ENCODE data around the gene DHTKD1.
"Not testable (repeated sequence)": the region's sequence is repeated elsewhere in the genome, so short reads cannot be mapped to it uniquely, and the experiment has no call there.

DHTKD1 gene

GRCh38 chr10:12073526-12073925 is 4.8 kb downstream of the DHTKD1 start:
- H3K27ac Mint-ChIP-seq: peak overlapping the region; percentile 87

DNA sequence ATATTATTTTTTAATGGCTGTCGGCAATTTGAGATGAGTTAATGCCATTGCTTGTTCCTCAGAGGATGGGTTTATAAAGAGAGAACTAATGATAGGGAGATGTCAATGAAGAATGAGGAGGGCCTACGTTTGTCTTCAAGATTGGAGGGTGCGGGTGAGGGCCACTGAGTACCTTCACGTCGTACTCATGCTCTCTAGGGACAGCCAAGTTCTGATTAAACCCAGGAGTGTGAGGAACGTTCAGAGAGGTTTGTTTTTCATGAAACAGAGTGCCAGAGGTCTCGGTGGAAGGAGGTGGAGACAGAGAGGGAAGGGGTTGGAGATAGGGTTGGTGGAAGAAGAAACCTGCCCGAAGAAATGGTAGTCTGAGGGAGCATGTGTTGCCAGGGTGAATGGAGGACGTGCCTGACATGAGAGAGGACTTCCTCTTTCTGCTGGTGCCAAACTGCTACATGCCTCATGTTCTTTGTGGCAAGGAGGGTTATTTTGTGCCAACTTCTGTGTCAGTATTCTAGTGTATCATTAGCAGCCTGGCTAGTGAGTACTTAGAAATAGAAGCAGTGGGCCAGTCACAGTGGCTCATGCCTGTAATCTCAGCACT is 8.9 kb downstream of the DHTKD1 start:
- no peak for TF ChIP-seq CTCF (IDR thresholded peaks at IDR 0.05)
- Mint-ChIP-seq H3K9me3 (no peaks in the 10 kb centered on the region), H3K4me1 (peaks cover 4% of the 10 kb centered on the region), H3K27me3 (ENCODE audit: low read depth, poor library complexity) (no peaks in the 10 kb centered on the region), H3K36me3 (ENCODE audit: low read depth) (peaks cover 48% of the 10 kb centered on the region), H3K27ac (peak overlapping the region; percentile 49), H3K4me3 (no peak overlapping the region)
- no peak for DNase-seq

More at GRCh38 chr10:12073526-12073925, 4.8 kb downstream of the DHTKD1 start:
- DNase-seq: no peak
- H3K4me3 Mint-ChIP-seq: no peak overlapping the region
- TF ChIP-seq CTCF (IDR thresholded peaks at IDR 0.05): no peak
- H3K4me1 Mint-ChIP-seq: peaks cover 13% of the 10 kb centered on the region
- peaks cover 21% of the 10 kb centered on the region for H3K36me3 Mint-ChIP-seq (ENCODE audit: low read depth)
- no peaks in the 10 kb centered on the region for H3K27me3 Mint-ChIP-seq (ENCODE audit: low read depth, poor library complexity)
- H3K9me3 Mint-ChIP-seq: peaks cover under 1% of the 10 kb centered on the region

- TF ChIP-seq CTCF (IDR thresholded peaks at IDR 0.05): no peak
- no peak overlapping the region for H3K4me3 Mint-ChIP-seq
- DNase-seq: no peak
- H3K4me1 Mint-ChIP-seq: peaks cover 4% of the 10 kb centered on the region
- H3K9me3 Mint-ChIP-seq: no peaks in the 10 kb centered on the region
- no peaks in the 10 kb centered on the region for H3K27me3 Mint-ChIP-seq (ENCODE audit: low read depth, poor library complexity)
- no peak overlapping the region for H3K27ac Mint-ChIP-seq
- peaks cover 57% of the 10 kb centered on the region for H3K36me3 Mint-ChIP-seq (ENCODE audit: low read depth)
Measured at GRCh38 chr10:12081470-12081869, 12.7 kb downstream of the DHTKD1 start.

- Mint-ChIP-seq H3K4me3 (no peak overlapping the region), H3K9me3 (no peaks in the 10 kb centered on the region), H3K27ac (no peak overlapping the region)
Measured at GRCh38 chr10:12081879-12082557, 13.3 kb downstream of the DHTKD1 start.

GRCh38 chr10:12088919-12089318 is 20.2 kb downstream of the DHTKD1 start:
- Mint-ChIP-seq H3K4me1 (no peaks in the 10 kb centered on the region), H3K27ac (no peak overlapping the region), H3K27me3 (ENCODE audit: low read depth, poor library complexity) (no peaks in the 10 kb centered on the region), H3K36me3 (ENCODE audit: low read depth) (peaks cover 81% of the 10 kb centered on the region), H3K9me3 (no peaks in the 10 kb centered on the region), H3K4me3 (no peak overlapping the region)
- no peak for DNase-seq
- no peak for TF ChIP-seq CTCF (IDR thresholded peaks at IDR 0.05)

More at GRCh38 chr10:12081879-12082557, 13.3 kb downstream of the DHTKD1 start:
- TF ChIP-seq CTCF (IDR thresholded peaks at IDR 0.05): no peak
- H3K36me3 Mint-ChIP-seq (ENCODE audit: low read depth): peaks cover 62% of the 10 kb centered on the region
- DNase-seq: no peak
- H3K27me3 Mint-ChIP-seq (ENCODE audit: low read depth, poor library complexity): no peaks in the 10 kb centered on the region
- peaks cover 4% of the 10 kb centered on the region for H3K4me1 Mint-ChIP-seq

DNA sequence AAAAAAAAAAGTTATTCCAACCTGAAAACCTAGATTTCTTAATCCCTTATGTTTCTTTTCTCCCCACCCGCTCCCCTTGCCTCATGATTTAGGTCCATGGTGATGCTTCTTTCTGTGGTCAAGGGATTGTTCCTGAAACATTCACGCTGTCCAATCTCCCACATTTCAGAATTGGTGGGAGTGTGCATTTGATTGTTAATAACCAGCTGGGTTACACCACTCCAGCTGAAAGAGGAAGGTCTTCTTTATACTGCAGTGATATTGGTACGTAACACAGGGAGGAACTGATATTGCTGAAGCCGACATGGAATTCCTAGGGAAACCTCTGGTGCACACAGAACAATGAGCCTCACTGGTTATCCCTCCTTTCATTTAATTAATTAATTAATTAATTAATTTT is 22.7 kb downstream of the DHTKD1 start:
- peaks cover 84% of the 10 kb centered on the region for H3K36me3 Mint-ChIP-seq (ENCODE audit: low read depth)
- DNase-seq: no peak
- H3K4me1 Mint-ChIP-seq: no peaks in the 10 kb centered on the region
- no peaks in the 10 kb centered on the region for H3K9me3 Mint-ChIP-seq
- TF ChIP-seq CTCF (IDR thresholded peaks at IDR 0.05): no peak
- no peaks in the 10 kb centered on the region for H3K27me3 Mint-ChIP-seq (ENCODE audit: low read depth, poor library complexity)
- peak overlapping the region; percentile 68 for H3K27ac Mint-ChIP-seq
- no peak overlapping the region for H3K4me3 Mint-ChIP-seq

- H3K4me3 Mint-ChIP-seq; H3K9me3 Mint-ChIP-seq; H3K27ac Mint-ChIP-seq; H3K4me1 Mint-ChIP-seq; DNase-seq; H3K27me3 Mint-ChIP-seq (ENCODE audit: low read depth, poor library complexity): not testable (repeated sequence)
- peaks cover 84% of the 10 kb centered on the region for H3K36me3 Mint-ChIP-seq (ENCODE audit: low read depth)
Measured at GRCh38 chr10:12097361-12097760, 28.6 kb downstream of the DHTKD1 start.
